Rectal smooth muscle tissue (tissue), 1 donor: ENCODE data around the gene GPC5.

ENCODE experiments used
- H3K27ac ChIP-seq: one replicate; pipeline ENCODE4 v1.7.0; 2013; ENCODE audit warnings: low read depth, low read length, inconsistent platforms
- H3K27me3 ChIP-seq: one replicate; pipeline ENCODE4 v1.7.0; 2013; ENCODE audit warnings: low read length; ENCODE audit not compliant: control insufficient read depth, insufficient read depth
- H3K36me3 ChIP-seq: one replicate; pipeline ENCODE4 v1.7.0; 2013; ENCODE audit warnings: low read length; ENCODE audit not compliant: control insufficient read depth, insufficient read depth
- H3K4me1 ChIP-seq: one replicate; pipeline ENCODE4 v1.7.0; 2013; ENCODE audit warnings: low read length; ENCODE audit not compliant: control insufficient read depth, insufficient read depth
- H3K4me3 ChIP-seq: one replicate; pipeline ENCODE4 v1.7.0; 2013; ENCODE audit warnings: low read length
- H3K9ac ChIP-seq: one replicate; pipeline ENCODE4 v1.7.0; 2013; ENCODE audit warnings: low read length

The GPC5 gene

GRCh38 chr13:92602560-92602959, 1204.1 kb downstream of the GPC5 start:
- Histone ChIP-seq H3K4me1 (no peaks in the 10 kb centered on the region), H3K9ac (no peak overlapping the region), H3K27ac (no peak overlapping the region), H3K4me3 (no peak overlapping the region), H3K36me3 (no peaks in the 10 kb centered on the region), H3K27me3 (no peaks in the 10 kb centered on the region)

- no peak overlapping the region for H3K9ac ChIP-seq
- H3K36me3 ChIP-seq: no peaks in the 10 kb centered on the region
- no peak overlapping the region for H3K27ac ChIP-seq
- H3K4me1 ChIP-seq: no peaks in the 10 kb centered on the region
- H3K4me3 ChIP-seq: no peak overlapping the region
- H3K27me3 ChIP-seq: no peaks in the 10 kb centered on the region
Measured at GRCh38 chr13:92609376-92609775, 1211.0 kb downstream of the GPC5 start.

GRCh38 chr13:92612892-92613291, 1214.5 kb downstream of the GPC5 start:
- no peaks in the 10 kb centered on the region for H3K27me3 ChIP-seq
- no peak overlapping the region for H3K27ac ChIP-seq
- H3K9ac ChIP-seq: no peak overlapping the region
- H3K36me3 ChIP-seq: no peaks in the 10 kb centered on the region
- H3K4me3 ChIP-seq: no peak overlapping the region
- no peaks in the 10 kb centered on the region for H3K4me1 ChIP-seq

- Histone ChIP-seq H3K4me1 (no peaks in the 10 kb centered on the region), H3K4me3 (no peak overlapping the region), H3K27ac (no peak overlapping the region), H3K9ac (no peak overlapping the region), H3K36me3 (no peaks in the 10 kb centered on the region), H3K27me3 (no peaks in the 10 kb centered on the region)
Measured at GRCh38 chr13:92613921-92614320, 1215.5 kb downstream of the GPC5 start.

- H3K27me3 ChIP-seq: no peaks in the 10 kb centered on the region
- no peak overlapping the region for H3K4me3 ChIP-seq
- no peak overlapping the region for H3K27ac ChIP-seq
- no peak overlapping the region for H3K9ac ChIP-seq
- H3K36me3 ChIP-seq: no peaks in the 10 kb centered on the region
- no peaks in the 10 kb centered on the region for H3K4me1 ChIP-seq
Measured at GRCh38 chr13:92621985-92622384, 1223.6 kb downstream of the GPC5 start.

GRCh38 chr13:92622905-92623304, 1224.5 kb downstream of the GPC5 start:
- Histone ChIP-seq H3K27ac (no peak overlapping the region), H3K4me3 (no peak overlapping the region), H3K4me1 (no peaks in the 10 kb centered on the region), H3K36me3 (no peaks in the 10 kb centered on the region), H3K27me3 (no peaks in the 10 kb centered on the region), H3K9ac (no peak overlapping the region)

GRCh38 chr13:92626274-92626673, 1227.9 kb downstream of the GPC5 start:
- Histone ChIP-seq H3K4me1 (no peaks in the 10 kb centered on the region), H3K9ac (no peak overlapping the region), H3K27ac (no peak overlapping the region), H3K4me3 (no peak overlapping the region), H3K27me3 (no peaks in the 10 kb centered on the region), H3K36me3 (no peaks in the 10 kb centered on the region)

GRCh38 chr13:92640936-92641335, 1242.5 kb downstream of the GPC5 start:
- no peaks in the 10 kb centered on the region for H3K4me1 ChIP-seq
- H3K4me3 ChIP-seq: no peak overlapping the region
- no peaks in the 10 kb centered on the region for H3K36me3 ChIP-seq
- no peak overlapping the region for H3K27ac ChIP-seq
- H3K9ac ChIP-seq: no peak overlapping the region
- no peaks in the 10 kb centered on the region for H3K27me3 ChIP-seq

- Histone ChIP-seq H3K4me1 (no peaks in the 10 kb centered on the region), H3K27ac (no peak overlapping the region), H3K9ac (no peak overlapping the region), H3K27me3 (no peaks in the 10 kb centered on the region), H3K4me3 (no peak overlapping the region), H3K36me3 (no peaks in the 10 kb centered on the region)
Measured at GRCh38 chr13:92649140-92649813, 1250.9 kb downstream of the GPC5 start.

GRCh38 chr13:92656103-92656502, 1257.7 kb downstream of the GPC5 start:
- no peak overlapping the region for H3K9ac ChIP-seq
- H3K27ac ChIP-seq: no peak overlapping the region
- H3K4me1 ChIP-seq: no peaks in the 10 kb centered on the region
- H3K27me3 ChIP-seq: no peaks in the 10 kb centered on the region
- no peak overlapping the region for H3K4me3 ChIP-seq
- H3K36me3 ChIP-seq: no peaks in the 10 kb centered on the region

GRCh38 chr13:92656648-92657047, 1258.2 kb downstream of the GPC5 start:
- H3K27ac ChIP-seq: no peak overlapping the region
- no peak overlapping the region for H3K9ac ChIP-seq
- H3K36me3 ChIP-seq: no peaks in the 10 kb centered on the region
- no peak overlapping the region for H3K4me3 ChIP-seq
- no peaks in the 10 kb centered on the region for H3K27me3 ChIP-seq
- no peaks in the 10 kb centered on the region for H3K4me1 ChIP-seq

- Histone ChIP-seq H3K27ac (no peak overlapping the region), H3K36me3 (no peaks in the 10 kb centered on the region), H3K4me1 (no peaks in the 10 kb centered on the region), H3K27me3 (no peaks in the 10 kb centered on the region), H3K9ac (no peak overlapping the region), H3K4me3 (no peak overlapping the region)
Measured at GRCh38 chr13:92657565-92657964, 1259.1 kb downstream of the GPC5 start.

GRCh38 chr13:92658293-92658692, 1259.9 kb downstream of the GPC5 start:
- Histone ChIP-seq H3K27ac (no peak overlapping the region), H3K4me1 (no peaks in the 10 kb centered on the region), H3K36me3 (no peaks in the 10 kb centered on the region), H3K4me3 (no peak overlapping the region), H3K27me3 (no peaks in the 10 kb centered on the region), H3K9ac (no peak overlapping the region)
